ENCODE results near the gene PPFIBP1.

The PPFIBP1 gene

GRCh38 chr12:27547592-27547991, 23.6 kb downstream of the PPFIBP1 start:
- DNase-seq: no peak

- no peak for DNase-seq
Observed at GRCh38 chr12:27548301-27549199, 24.5 kb downstream of the PPFIBP1 start.

GRCh38 chr12:27549236-27549800, 25.3 kb downstream of the PPFIBP1 start:
- DNase-seq: no peak

GRCh38 chr12:27549801-27550652, 26.0 kb downstream of the PPFIBP1 start:
- DNase-seq: peak; percentile 54

DNA sequence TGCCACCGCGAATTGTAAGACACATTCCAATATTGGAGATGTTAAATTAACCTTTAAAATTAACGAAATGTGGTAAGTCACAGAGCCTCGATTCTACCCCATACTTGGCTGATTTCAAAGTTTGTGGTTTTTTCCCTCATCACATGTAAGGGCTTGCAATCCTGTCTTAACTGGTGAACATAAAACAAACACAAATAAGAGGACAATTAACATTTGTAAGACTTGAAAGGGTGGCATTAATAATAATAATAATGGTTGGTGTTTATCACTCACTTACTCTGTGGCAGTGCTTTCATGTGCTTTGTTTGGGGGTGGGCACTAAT, 26.6 kb downstream of the PPFIBP1 start:
- DNase-seq: no peak

DNA sequence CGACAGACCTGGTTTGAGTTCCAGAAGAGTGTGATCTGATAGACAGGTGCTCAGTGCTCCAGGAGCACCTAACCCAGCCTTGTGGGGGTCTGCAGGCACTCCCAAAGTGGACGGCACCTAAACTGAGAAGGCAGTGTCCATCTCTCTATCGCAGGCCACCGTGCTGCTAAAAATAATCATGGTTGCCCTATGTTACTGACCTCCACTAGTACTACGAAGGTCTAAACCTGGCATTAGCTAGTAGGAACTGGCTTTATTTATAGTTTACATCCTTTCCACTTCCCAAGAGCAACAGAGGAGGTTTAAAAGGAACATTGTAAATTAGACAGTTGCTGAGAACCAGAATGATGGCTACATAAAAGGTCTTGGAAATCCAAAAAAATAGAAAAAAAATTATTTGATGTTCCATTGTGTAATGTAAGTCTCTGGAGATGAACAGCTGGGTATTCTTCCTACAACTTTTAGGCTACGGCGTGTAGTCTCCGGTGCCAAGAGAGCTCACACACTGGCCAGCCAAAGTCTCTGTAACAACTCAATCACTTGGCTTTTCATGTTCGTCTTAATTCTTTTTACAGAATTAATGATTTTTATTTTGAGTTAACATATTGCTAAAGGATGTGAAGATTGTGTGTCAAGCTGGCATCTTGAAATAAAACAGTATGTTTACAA, 27.3 kb downstream of the PPFIBP1 start:
- DNase-seq: no peak

- DNase-seq: no peak
Observed at GRCh38 chr12:27552235-27552634, 28.2 kb downstream of the PPFIBP1 start.

GRCh38 chr12:27552886-27553560, 29.0 kb downstream of the PPFIBP1 start:
- DNase-seq: no peak

GRCh38 chr12:27553941-27554340, 29.9 kb downstream of the PPFIBP1 start:
- DNase-seq: no peak

- peak; percentile 78 for DNase-seq
Observed at GRCh38 chr12:27554421-27555186, 30.6 kb downstream of the PPFIBP1 start.

DNA sequence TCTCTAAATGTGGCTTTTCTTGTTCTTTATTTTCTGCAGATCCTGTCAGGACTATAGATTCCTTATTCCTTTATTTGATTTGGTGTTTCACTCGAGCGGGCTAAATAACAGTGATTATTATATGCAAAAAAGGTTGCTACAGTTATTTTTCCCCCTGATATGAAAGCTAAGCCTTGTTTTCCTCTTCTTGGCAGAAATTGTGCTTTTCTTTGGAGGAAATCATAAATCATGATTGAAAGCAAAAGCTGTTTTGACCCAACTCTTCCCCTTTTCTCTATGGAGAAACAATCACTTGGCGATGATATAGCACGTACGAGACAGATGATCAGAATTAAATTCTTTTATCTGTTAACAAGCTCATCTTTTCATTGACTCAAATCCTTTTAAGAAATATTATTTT, 31.4 kb downstream of the PPFIBP1 start:
- no peak for DNase-seq

DNA sequence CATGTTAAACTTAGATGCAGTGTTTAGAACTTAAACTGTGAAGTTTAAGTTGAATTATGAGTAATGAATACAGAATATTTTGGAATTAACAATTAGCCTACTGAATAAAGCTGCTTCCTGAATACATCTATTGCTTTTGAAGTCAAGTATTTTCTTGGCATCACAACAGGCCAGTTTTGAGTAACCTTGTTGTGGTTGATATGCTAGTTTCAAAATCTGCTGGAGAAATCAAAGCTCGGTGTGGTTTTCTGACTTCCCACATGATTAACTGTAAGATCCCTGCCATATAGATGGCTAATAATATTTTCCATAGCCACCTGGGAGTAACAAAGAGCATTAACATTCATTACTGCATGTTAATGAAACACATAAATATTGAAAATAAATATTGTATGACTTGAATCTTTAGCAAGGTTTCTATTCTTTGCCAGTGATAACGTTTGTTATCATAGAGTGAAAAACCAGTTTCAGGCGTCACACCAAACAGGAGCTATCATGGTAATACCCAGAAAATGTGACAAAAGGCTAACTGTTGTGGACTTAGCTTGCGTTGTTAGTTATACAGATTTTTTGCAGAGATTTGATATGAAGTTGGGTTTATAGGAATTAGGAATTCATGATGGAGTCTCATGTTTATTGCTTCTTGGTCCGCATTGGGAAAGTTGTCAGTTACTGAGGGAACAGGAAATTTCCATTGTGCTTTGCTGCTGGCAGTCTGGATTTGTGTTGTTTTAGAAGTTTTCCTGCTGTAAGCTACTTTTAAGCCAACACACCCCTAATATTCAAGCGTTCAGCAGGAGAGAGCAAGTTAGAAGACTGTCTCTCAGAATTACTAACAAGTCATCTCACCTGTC, 32.1 kb downstream of the PPFIBP1 start:
- no peak for DNase-seq

- DNase-seq: no peak
Observed at GRCh38 chr12:27560126-27560525, 36.1 kb downstream of the PPFIBP1 start.

DNA sequence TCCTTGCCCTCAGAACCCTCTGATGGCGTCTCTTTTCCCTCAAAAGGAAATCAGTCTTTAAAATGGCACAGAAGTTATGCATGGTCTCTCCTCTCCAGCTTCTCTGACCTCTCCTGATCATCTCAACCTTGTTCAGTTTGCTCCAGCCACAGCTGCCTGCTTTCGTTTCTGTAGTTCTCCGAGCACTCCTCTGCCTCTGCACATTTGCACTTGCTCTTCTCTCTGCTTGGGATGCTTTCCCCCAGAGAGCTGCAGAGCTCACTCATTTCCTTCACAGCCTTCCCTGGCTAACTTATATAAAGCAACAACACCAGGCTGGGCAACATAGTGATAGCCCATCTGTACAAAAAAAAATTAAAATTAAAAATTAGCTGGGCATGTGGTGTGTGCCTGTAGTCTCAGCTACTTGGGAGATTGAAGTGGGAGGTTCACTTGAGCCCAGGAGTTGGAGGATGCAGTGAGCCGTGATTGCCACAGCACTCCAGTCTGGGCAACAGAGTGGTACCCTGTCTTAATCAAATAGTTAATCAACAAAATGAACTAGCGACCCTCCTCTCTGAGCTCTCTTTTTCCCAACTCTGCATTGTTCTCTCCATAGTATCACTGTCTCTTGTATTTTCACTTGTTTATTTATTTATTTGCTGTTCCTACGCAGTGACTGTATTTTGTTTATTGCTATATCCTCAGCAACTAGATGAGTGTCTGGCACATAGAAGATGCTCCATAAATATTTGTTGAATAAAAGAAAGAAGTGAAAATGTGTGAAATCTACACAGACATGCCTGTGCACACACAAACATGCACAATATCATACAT, 37.7 kb downstream of the PPFIBP1 start:
- DNase-seq: no peak

- no peak for DNase-seq
Observed at GRCh38 chr12:27564612-27565213, 40.7 kb downstream of the PPFIBP1 start.

GRCh38 chr12:27566159-27566558, 42.2 kb downstream of the PPFIBP1 start:
- no peak for DNase-seq

- DNase-seq: no peak
Observed at GRCh38 chr12:27566626-27567025, 42.6 kb downstream of the PPFIBP1 start.

- no peak for DNase-seq
Observed at GRCh38 chr12:27571463-27571862, 47.5 kb downstream of the PPFIBP1 start.
